HG03103 (cell line): ENCODE results near the gene RUNX2.

Source experiments
- ATAC-seq: cut with Tn5 transposase; IDR thresholded peaks from one replicate; pipeline ENCODE4 v1.9.1; 2021; ENCODE audit warnings: low read depth; ENCODE audit not compliant: unreplicated experiment

RUNX2 gene

DNA sequence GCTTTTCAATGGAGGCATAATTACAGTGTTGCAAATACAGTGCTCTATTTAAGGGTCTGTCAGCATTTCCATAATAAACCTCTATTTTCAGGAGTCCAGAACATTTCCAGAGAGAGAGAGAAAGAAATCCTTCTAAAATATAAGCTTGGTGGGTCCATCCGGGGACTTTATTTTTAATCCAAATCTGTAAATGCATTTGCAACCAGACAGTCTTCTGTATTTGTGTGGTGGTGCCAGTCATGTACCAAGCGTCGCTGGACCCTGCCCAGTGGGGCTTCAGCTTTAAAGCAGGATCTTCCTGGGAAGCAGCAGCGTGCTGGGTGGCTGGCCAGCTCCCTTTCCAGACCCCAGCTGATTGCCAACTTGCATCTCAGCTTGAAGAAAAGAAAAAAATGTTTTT lies 306.1 kb downstream of the RUNX2 start:
- no peak for ATAC-seq

DNA sequence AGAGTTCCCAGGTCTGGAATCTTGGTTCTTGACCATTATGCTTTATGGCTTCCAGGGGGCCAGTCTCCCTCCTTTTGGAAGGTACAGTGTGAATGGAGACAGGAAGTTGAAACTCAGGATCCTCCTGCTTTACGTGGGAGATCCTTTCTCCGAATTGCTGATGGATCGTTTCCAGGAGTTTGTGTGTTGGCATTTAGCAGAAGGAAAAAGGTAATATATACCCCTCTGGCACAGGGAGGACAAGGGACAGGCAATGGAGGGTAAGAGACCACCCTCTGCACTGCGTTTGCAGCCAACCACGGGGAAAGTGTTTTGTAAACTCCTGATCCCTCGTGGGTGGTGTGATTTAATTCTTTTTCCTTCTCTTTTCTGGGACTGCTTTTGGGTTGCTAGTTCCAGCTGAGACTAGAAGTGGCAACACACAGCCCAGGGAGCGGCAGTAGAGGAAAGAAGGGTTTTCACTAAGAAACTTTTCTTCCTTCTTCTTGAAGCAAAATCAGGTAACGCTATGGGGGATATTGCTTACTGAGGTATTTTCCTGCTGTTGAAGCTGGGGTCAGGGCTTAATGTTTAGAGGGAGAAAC lies 307.2 kb downstream of the RUNX2 start:
- no peak for ATAC-seq

DNA sequence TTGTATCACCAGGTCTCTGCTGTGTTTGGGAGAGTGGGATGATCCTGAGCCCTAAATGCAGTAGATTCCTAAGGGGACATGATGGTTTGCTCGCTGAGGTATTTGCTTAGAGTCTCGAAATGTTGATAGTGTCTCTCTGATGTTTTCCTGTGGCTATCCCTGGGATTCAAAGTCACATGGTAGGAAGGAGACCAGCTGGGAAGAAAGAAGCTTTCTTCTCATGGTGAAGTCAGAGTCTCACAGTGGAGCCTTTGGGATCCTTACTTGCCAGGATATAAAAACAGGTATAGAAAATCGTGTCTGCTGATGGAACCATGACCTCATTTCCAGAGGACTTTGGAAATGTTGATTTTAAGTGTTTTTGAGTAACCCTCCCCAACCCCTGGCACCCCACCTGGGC lies 308.9 kb downstream of the RUNX2 start:
- no peak for ATAC-seq

DNA sequence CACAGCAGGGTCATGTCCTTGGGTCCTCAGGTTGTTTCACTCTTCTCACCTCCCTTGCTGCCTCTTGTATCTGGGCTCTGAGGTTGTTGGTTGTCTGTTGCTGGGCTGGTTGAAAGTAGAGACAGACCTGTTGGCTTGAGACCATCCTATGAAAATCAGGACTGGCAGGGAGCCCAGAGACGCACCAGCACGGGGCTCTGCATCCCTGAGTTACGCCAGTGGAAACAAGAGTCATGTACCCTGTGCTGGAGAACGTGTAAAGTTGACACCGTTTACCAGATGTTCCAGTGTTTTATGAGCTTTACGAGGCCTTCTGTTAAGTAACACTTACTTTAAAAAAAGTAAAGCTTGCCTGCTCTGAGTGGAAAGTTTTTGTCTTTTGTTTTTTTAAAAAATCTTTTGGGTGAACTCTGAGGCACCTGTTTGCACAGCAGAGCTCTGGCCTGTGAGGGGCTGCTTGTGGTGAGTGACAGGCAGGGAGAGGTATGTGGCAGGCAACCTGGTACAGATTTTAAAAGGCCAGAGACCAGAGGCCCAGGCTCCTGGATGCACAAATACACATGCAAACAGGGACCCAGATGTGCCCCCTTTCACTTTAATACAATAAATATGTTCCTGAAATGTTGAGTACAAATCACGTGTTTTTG lies 309.6 kb downstream of the RUNX2 start:
- no peak for ATAC-seq

DNA sequence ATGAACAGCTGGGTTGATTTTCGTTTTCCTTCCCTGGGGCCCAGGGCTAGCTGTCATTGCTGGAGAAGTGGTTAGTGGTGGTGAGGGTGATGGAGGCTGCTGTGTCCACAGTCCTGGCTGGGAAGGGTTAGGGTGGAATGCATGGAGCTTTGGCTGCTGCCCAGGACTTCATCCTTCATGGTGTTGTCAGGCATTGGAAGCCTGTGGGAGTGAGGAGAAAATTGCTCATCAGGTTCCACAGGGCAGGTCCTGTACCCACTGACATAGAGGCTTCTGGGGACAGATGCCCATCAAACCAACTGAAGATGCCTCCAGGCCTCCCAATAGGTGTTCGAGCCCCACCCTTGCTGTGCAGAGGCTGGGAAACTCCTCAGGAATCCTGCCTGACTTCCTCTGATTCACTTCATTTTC lies 312.0 kb downstream of the RUNX2 start:
- ATAC-seq = no peak

DNA sequence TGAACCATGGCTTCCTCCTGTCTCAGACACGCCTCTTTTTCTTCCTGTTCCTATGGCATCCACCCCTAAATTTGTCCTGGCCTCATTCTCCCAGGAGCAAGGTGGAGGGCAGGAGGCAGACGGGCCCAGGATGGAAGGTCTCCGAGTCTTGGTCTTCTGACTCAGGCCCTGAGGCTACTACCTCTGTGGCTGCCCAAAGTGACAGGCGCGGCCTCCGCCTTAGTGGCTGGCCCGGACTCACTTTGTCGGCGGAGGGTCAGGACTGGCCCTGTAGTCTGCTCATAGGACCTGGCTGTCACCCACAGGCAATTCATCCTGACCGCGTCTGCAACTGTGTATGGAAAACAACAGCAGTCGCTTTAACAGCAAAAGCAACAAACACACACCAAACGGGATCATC lies 312.7 kb downstream of the RUNX2 start:
- no peak for ATAC-seq

DNA sequence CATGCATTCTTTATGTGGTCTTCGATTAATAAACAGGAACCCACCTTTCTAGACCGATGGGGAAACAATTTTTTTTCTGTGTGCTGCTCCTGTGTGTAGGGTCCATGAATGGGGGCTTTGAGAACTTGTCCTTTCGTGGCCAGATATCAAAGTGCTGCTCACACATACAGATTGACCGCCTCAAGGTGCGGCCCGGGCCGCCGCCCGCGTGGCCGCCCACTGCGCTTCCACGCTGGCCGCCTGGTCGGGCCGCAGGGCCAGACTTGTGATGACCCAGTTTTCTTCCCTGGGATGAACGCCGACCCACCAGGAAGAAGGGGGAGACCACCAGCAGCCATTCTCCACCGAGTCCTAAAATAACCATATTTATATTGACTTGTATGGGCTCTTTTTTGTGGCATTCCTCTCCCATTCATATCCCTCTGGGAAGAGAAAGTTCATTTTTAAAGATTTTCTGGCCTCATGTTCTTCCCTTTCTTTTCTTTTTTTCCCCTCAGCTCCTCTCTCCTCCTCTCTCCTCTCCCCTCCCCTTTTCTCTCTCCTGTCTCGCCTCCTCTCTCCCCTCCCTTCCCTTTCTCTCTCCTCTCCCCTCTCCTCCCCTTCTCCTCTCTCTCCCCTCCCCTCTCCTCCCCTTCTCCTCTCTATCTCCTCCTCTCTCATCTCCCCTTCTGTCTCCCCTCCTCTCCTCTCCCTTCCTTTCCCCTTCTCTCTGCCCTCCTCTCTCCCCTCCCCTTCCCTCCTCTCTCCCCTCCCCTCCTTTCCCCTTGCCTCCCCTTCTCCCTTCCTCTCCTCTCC lies 314.4 kb downstream of the RUNX2 start:
- ATAC-seq = no peak

DNA sequence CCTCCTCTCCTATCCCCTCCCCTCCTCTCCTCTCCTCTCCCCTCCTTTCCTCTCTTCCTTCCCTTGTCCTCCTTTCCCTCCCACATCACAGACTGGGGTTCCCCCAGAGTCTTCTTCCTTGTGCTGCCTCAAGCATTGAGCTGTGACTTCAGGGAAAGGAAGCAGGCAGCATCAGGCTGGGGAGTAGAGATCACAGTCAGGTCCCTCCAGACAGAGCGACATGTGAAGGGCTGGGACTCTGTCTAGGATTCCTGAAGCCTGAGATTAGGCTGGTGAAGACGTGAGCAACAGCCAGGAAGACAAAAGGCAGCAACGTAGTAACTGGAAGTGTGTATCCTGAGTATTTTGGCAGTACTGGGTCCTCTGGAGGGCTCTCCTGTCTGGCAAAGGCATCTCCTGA lies 315.0 kb downstream of the RUNX2 start:
- no peak for ATAC-seq

DNA sequence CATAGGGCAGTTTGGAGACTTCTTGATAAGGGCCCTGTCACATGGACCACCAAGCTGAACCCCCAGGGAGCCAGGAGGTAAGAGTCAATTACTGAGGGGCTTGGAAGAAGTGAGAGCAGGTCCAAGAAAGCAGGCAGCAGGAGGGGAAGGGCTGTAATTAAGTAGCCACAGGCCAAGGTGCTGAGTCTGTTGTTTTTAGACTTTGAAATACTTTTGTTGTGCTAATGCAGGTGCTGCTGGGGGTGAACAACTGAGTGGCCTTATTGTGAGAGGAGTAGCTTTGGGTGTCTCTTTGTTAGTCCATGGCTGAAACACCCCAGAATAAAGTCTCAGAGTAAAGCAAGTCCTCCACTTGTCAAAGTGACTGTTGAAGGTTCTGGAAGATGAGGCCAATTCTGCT lies 316.6 kb downstream of the RUNX2 start:
- no peak for ATAC-seq

DNA sequence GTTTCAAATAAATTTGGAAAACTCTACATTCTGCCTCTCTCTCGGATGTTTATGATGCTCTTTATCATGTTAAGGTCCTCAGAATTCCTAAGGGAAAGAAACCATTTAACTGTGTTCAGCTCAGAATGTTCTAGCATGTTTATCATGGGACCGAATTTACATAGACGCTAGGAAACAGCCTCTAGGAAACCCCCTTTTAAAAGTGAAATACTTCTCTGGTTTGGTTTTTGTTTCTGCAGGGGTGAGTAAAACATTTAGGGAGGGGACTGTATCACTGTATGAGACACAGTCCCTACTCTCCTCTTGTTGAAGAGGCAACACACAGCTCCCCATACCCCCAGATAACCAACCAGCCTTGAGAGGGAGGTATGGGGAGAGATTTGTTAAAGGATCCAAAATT lies 317.2 kb downstream of the RUNX2 start:
- no peak for ATAC-seq

DNA sequence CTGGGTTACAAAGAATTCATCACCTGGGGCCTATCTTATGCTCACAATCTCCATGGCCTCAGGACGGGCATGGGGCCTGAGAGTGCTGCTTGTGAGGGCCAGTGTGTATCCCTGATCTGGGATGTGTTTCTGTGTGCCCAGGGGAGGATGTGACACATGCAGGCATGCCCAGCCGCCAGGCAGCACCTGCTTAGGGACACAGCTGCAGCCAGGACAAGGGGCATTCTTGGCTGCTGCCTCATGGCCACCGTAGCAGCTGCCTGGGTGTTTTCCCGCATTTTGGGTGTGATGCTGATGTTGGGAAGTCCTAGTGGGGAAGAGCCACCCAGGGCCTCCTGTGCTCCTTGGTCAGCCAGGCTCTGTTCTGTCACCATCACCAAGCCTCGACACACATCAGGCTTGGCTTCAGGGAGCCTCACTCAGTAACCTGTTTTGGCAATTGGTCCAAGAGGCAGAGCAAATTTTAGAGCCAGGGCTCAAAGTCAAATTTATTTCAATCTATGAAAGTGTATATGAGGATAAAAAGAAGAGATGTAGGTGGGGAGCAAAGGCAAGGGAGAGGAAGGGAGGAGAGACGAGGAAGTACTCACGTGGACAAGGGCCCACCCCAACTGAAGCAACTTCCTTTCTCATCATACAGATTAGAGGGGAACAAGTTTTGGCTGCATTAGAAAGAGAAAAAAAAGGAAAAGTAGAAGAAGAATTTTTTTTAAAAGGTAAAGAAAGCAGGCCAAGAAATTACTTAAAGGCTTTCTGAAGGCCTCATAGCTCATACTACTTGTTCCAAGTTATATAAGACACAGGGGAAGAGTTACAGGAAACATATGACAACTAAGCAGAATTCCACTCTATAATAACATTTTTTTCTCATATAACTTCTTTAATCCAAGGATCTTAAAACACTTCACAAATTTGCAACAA lies 319.5 kb downstream of the RUNX2 start:
- ATAC-seq = no peak

DNA sequence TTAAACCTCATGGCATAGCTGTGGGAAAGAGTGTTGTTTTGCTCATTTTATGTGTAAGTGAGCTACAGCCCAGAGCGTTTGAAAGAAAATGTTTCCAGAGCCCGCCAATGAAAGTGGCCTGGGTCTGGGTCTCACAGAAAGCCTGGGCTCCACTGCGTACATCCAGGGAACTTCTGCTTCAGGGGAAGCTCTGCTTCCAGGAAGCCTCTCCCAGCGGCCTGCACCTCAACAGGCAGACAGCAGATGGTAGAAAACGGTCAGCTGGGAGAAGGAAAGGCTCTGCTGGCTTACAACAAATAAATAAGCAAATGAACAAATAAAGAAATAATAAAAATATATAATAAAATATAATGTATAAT lies 320.1 kb downstream of the RUNX2 start:
- no peak for ATAC-seq

DNA sequence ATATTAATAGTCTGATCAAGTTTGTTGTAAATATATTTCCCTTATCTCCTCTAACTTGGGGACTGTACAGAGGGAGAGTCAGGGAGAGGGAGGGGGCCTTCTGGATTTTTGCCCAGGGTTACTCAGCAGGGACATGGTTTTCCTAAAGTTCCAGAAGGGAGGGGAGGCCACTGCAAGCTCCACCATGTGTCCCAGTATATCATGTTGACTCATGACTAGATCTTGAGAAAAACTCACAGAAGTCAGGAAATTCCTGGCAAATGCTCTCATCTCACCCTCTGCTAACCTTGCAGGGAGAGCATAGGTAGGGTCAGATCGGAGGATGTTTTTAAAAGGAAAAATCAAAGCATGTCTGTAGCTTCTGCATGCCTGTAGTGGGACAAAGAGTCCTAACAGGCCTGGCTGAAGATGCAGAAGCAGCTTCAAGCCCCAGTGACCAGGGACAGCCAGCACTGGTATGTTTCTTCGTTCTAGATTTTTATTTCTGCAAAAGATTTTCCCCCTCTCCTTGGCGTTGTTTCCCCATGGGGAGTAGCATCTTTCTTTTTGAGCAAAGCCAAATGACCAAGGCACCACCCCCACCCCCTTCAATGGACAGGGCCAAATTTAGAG lies 322.5 kb downstream of the RUNX2 start:
- no peak for ATAC-seq

DNA sequence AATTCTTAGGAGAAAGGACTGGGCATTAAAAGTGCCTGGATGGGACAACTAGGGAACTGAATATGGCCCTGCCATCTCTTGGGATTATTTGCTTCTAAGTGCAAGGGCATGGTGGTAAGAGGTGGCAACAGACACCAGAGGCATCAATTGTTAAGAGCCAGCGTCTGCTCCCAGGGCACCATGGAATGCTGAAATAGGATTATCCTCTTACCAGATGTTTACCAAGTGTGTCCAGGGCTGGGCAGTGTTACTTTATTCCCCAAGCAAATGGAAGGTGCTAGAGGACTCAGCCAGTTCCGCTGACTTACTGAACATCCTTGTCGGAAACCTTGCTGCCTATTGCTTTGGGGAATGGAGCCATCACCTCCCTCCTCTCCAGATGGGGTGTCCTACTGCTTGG lies 323.2 kb downstream of the RUNX2 start:
- no peak for ATAC-seq

DNA sequence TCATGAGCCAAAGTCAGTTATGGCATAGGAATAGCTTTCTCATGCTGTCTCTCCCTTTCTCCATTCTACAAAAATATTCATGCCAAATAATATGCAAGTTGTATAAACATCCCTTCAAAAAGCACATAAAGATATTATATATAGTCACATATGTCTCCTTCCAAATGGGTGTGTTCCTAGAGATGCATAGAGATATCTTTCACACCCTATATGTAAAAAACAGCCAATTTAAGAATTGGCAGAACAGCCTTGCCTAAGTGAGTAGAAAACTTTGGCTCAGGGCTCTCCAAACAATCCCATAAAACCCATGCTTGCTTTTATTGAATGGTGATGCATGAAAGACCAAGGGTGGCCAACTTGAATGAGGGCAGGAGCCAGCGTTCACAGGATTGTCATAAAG lies 324.3 kb downstream of the RUNX2 start:
- ATAC-seq = no peak

DNA sequence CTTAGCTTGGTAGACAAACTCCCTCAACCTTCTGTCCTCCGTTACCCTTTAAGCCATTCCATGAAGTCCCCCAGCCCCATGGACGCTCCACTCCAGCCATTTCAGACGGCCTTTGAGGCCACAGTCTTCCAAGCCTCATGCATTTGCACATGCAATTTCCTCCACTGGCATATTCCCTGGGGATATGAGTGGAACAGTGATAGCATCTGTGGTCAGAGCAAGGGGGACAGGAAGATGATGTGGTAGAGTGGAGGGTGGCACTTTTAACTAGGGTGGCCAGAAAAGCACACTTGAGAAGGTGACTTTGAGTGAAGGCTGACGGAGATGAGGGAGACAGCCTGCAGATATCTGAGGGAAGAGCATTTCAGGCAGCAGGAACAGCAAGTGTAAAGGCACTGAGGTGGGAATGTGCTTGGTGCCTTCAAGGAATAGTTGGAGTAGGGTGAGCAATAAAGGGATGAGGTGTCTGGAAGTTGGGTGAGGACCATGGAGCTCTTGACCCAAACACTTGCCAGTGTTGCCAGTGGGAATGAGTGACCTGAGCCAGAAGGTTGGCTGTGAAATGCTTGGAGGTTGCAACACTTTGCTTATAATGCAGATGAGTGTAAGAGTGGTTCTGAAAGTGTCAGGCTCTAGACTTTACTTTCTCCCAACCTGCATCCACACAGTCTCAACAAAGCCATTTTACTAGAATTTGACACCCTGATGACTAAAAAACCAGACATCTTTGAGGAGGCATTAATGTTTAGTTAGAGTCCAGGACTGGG lies 325.2 kb downstream of the RUNX2 start:
- no peak for ATAC-seq

DNA sequence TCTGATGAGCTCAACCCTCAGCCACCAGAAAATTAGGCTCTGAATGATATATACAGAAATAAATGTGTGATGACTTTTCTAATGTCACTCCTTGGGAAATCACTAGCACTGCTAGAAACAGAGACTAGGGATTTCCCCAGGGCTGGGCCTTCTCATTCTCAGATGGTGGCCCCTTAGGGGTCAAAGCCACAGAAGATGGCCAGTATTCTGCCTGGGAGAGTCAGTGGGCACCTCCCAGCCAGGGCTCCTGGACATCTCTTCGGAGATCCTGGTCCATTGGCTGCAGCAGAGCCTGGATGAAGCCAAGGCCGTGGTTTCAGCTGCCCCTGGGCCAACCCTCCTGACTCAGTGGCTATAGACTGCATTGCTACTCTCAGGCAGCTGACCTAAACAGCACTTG lies 326.5 kb downstream of the RUNX2 start:
- ATAC-seq = no peak

DNA sequence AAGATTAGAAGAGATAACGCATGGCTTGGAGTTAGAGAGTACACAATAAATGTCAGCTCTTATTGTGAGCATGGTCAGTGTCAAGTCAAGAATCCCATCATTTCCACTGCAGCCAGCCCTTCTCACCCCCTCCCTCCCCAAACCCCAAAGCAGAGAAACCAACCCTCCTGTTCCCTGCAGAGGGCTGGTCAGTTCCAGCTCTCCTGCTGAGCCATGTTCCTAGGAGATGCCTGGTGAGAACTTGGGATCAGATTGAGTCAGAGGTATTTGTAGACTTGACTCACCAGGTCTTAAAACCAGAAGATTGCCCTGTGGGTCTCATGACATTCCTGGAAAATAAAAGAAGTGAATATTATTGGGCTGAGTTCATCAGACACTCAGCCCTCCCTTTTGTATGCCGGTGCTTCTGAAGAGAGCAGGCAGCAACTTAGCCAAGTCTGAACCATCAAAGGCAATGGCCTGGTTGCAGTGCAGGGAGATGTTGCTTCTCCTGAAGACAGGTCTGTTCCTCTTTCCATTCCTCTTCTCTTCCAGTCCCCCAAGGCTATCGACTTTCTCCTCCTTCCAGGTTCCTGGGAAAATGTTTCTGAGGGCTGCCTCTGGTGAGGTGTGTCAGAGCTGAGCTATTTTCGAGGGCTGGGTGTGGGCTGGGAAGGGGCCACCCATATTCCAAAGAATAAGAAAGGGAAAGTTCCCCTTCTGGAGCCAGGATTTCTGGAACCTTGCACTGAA lies 327.8 kb downstream of the RUNX2 start:
- no peak for ATAC-seq

DNA sequence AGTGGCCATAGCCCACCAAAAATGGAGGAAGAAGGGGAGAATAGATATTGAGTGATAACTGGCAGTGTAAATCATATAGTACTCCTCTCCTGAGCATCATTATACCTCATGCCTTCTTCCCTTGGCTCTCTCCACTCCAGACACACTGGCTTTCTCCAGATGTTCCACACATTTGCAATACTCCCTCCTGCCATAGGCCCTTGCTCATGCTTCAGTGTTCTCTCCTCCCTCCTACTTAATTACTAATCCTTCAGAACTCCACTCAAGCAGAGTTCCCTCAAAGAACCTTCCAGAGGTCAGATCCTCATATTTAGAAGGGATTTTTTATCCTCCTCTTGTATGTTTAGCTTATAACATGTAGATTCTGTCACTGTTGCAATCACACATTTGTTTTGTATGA lies 329.1 kb downstream of the RUNX2 start:
- no peak for ATAC-seq
